ENCODE data around the gene INTS3. TPM values are rescaled to one million over a fixed set of nuclear protein-coding genes. Genes with fewer than 3 reads are reported as not detected.

INTS3 gene
- total and polyA plus RNA-seq, 2 of the 8 experiments (the other 6 are each of a cell fraction or from before 2014, with no cell fraction given): 66.8 to 93.2 TPM

GRCh38 chr1:153771841-153772593 is 44.2 kb downstream of the INTS3 start (continued):
- TF ChIP-seq SRF (IDR thresholded peaks at IDR 0.05; ENCODE audit: low read depth, low read length): no peak
- no peak for TF ChIP-seq CTBP2 (IDR thresholded peaks at IDR 0.05; ENCODE audit: borderline replicate concordance, insufficient read depth, insufficient read length, low read length)
- TF ChIP-seq GABPA (IDR thresholded peaks at IDR 0.05; ENCODE audit: borderline replicate concordance, insufficient read depth, low read length): no peak
- TF ChIP-seq SIN3A (conservative IDR thresholded peaks at IDR 0.05 in 1 of 2, IDR thresholded peaks at IDR 0.05 in 1 of 2; ENCODE audit: low read depth in 1 of 2, low read length in 2 of 2): 0 out of 4 replicates have a peak, but pooled peaks of 1 of the 2 experiments have one; percentile 46
- no peak for TF ChIP-seq EP300 (IDR thresholded peaks at IDR 0.05; ENCODE audit: borderline replicate concordance in 1 of 2, low read depth in 2 of 2, low read length in 2 of 2)

Measured in H1 (cell line).